GM23338 (cell line): ENCODE results near the gene GCN1. TPM values are rescaled to one million over a fixed set of nuclear protein-coding genes. Genes with fewer than 3 reads are reported as not detected.

ENCODE experiments used
- ATAC-seq: fragments of 200-7000 bp; cut with Tn5 transposase; 3 replicates; pipeline ENCODE4 v1.9.1; 2020
- DNase-seq: peaks from one replicate; pipeline ENCODE4 v3.0.0-alpha.2; 2015; ENCODE audit warnings: low spot score
- H2AFZ ChIP-seq: fragments of 200-600 bp; sonication (generic); 2 replicates; pipeline ENCODE4 v1.8.0; 2016; ENCODE audit warnings: antibody characterized with exemption, mild to moderate bottlenecking, moderate library complexity
- H3F3A ChIP-seq: fragments of 200-600 bp; sonication (generic); replicated peaks from 2 replicates; pipeline ENCODE4 v1.8.0; 2017; ENCODE audit warnings: antibody characterized with exemption, mixed run types, low read depth
- H3K27ac ChIP-seq: fragments of 200-600 bp; sonication (generic); 2 replicates; pipeline ENCODE4 v1.6.1; 2016; ENCODE audit warnings: low read depth
- H3K27me3 ChIP-seq: fragments of 200-600 bp; sonication (generic); 2 replicates; pipeline ENCODE4 v1.8.0; 2016; ENCODE audit warnings: mild to moderate bottlenecking, mixed run types, moderate library complexity; ENCODE audit not compliant: insufficient read depth
- H3K36me3 ChIP-seq: fragments of 200-600 bp; sonication (generic); 2 replicates; pipeline ENCODE4 v1.8.0; 2016; ENCODE audit warnings: mild to moderate bottlenecking; ENCODE audit not compliant: insufficient read depth
- H3K4me1 ChIP-seq: fragments of 200-600 bp; sonication (generic); 2 replicates; pipeline ENCODE4 v1.8.0; 2016; ENCODE audit warnings: mild to moderate bottlenecking, moderate library complexity; ENCODE audit not compliant: insufficient read depth
- H3K4me2 ChIP-seq: fragments of 200-600 bp; sonication (generic); 2 replicates; pipeline ENCODE4 v1.7.1; 2017; ENCODE audit warnings: mixed run types
- H3K4me3 ChIP-seq: fragments of 200-600 bp; sonication (generic); 2 replicates; pipeline ENCODE4 v1.6.1; 2016; ENCODE audit warnings: mixed run types
- H3K79me2 ChIP-seq: fragments of 200-600 bp; sonication (generic); replicated peaks from 2 replicates; pipeline ENCODE4 v1.8.0; 2017; ENCODE audit warnings: mild to moderate bottlenecking; ENCODE audit not compliant: insufficient read depth
- H3K9me2 ChIP-seq: fragments of 200-600 bp; sonication (generic); 2 replicates; pipeline ENCODE4 v1.8.0; 2017; ENCODE audit not compliant: insufficient read depth
- H4K20me1 ChIP-seq: fragments of 200-600 bp; sonication (generic); replicated peaks from 2 replicates; pipeline ENCODE4 v1.8.0; 2017; ENCODE audit warnings: mild to moderate bottlenecking; ENCODE audit not compliant: insufficient read depth
- H3K27ac Mint-ChIP-seq: 2 replicates; pipeline ENCODE4 v1.8.0; 2020; ENCODE audit warnings: inconsistent platforms, mild to moderate bottlenecking, moderate library complexity, mixed read lengths
- H3K27me3 Mint-ChIP-seq: 3 replicates; pipeline ENCODE4 v1.8.0; 2022; ENCODE audit warnings: low read depth, mild to moderate bottlenecking, moderate library complexity, mixed read lengths, inconsistent platforms; ENCODE audit not compliant: insufficient read depth, poor library complexity
- H3K36me3 Mint-ChIP-seq: 3 replicates; pipeline ENCODE4 v1.8.0; 2021; ENCODE audit warnings: low read depth, mild to moderate bottlenecking, inconsistent platforms, moderate library complexity, mixed read lengths
- H3K4me1 Mint-ChIP-seq: 3 replicates; pipeline ENCODE4 v1.8.0; 2020; ENCODE audit warnings: mild to moderate bottlenecking, inconsistent platforms, mixed read lengths
- H3K4me3 Mint-ChIP-seq: 3 replicates; pipeline ENCODE4 v1.8.0; 2021; ENCODE audit warnings: moderate library complexity, mild to moderate bottlenecking, inconsistent platforms, mixed read lengths
- H3K9me3 Mint-ChIP-seq: 3 replicates; pipeline ENCODE4 v1.8.0; 2020; ENCODE audit warnings: moderate library complexity, mild to moderate bottlenecking, inconsistent platforms, mixed read lengths
- CREB1 ChIP-seq: fragments of 250-450 bp; sonication (Bioruptor Pico); IDR thresholded peaks from 2 replicates; pipeline ENCODE4 v1.5.0; 2020; ENCODE audit warnings: low read depth, mild to moderate bottlenecking, moderate library complexity
- EZH2 ChIP-seq: fragments of 200-600 bp; sonication (generic); IDR thresholded peaks from one replicate; pipeline ENCODE4 v1.8.0; 2017; ENCODE audit warnings: antibody characterized with exemption, mild to moderate bottlenecking, low read depth; ENCODE audit not compliant: unreplicated experiment
- EZH2phosphoT487 ChIP-seq: fragments of 200-600 bp; sonication (generic); IDR thresholded peaks from one replicate; pipeline ENCODE4 v1.8.1; 2018; ENCODE audit warnings: antibody characterized with exemption; ENCODE audit not compliant: unreplicated experiment
- POLR2AphosphoS5 ChIP-seq: IDR thresholded peaks from 2 replicates; pipeline ENCODE4 v1.6.1; 2016; ENCODE audit warnings: antibody characterized with exemption, low read depth
- REST ChIP-seq: IDR thresholded peaks from one replicate; pipeline ENCODE4 v1.6.1; 2018; ENCODE audit warnings: antibody characterized with exemption; ENCODE audit not compliant: unreplicated experiment
- STAT1 ChIP-seq: IDR thresholded peaks from one replicate; pipeline ENCODE4 v1.6.1; 2016; ENCODE audit warnings: antibody characterized with exemption; ENCODE audit not compliant: unreplicated experiment
- ZNF114 ChIP-seq: fragments of 250-450 bp; sonication (Bioruptor Pico); IDR thresholded peaks from 2 replicates; pipeline ENCODE4 v1.5.0; 2020; ENCODE audit warnings: mild to moderate bottlenecking, moderate library complexity
- polyA plus RNA-seq: library from polyadenylated mRNA; unstranded; fragments of >200 nt; fragmentation: Nextera tagmentation; extraction: Ambion mirVana; gene quantifications from 2 replicates; pipeline ENCODE4 v1.2.1, GENCODE V29; 2016
- total RNA-seq: library from RNA; depleted of rRNA; stranded (reverse); fragments of >200 nt; shearing (Covaris generic); gene quantifications from 2 replicates; pipeline ENCODE4 v1.2.3, GENCODE V29; 2014
- TF ChIP-seq, protein P1 (sequence below): IDR thresholded peaks from 2 replicates; pipeline ENCODE4 v1.6.1; 2016; ENCODE audit warnings: antibody characterized with exemption

The GCN1 gene
- total and polyA plus RNA-seq, 2 experiments from 2014 or later: 18.0 to 177 TPM

- TF ChIP-seq, protein P1, sequence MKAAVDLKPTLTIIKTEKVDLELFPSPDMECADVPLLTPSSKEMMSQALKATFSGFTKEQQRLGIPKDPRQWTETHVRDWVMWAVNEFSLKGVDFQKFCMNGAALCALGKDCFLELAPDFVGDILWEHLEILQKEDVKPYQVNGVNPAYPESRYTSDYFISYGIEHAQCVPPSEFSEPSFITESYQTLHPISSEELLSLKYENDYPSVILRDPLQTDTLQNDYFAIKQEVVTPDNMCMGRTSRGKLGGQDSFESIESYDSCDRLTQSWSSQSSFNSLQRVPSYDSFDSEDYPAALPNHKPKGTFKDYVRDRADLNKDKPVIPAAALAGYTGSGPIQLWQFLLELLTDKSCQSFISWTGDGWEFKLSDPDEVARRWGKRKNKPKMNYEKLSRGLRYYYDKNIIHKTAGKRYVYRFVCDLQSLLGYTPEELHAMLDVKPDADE: no peak
Observed at GRCh38 chr12:120155072-120155471, 39.4 kb downstream of the GCN1 start (continued).

DNA sequence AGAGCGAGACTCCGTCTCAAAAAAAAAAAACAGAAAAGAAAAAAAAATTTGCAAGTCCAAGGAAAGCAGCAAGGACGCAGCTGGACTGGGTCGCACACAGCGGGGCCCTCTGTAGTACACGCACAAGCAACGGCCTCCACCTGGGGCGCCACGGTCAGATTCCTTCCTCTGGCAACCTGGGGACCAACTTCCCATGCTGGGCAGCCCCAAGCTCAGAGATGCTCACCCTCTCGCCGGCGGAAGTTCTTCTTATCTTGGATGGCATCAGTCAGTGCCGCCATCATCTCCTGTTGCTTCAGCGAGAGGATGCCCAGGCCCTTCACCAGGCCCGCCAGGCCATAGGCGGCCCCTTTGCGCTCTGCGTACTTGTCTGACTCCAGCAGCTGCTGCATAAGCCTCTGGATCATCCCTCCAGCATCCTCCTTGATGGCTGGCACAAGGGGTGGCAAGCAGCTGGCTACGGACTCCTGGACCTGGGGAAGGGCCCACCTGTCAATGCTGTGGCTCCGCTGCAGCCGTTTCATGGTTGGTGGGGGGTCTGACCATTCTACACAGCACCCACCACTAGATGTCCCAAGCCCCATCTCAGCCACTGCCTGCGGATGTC, 43.5 kb downstream of the GCN1 start:
- H3K9me3 Mint-ChIP-seq: no peaks in the 10 kb centered on the region; the same call in 2 of the 3 replicates
- Histone ChIP-seq H3K27me3 (no peaks in the 10 kb centered on the region), H3K4me2 (no peak overlapping the region), H3K27ac (no peak overlapping the region), H3K4me3 (no peak overlapping the region), H3K9me2 (no peaks in the 10 kb centered on the region), H3K36me3 (peaks cover 76% of the 10 kb centered on the region), H3F3A (0 out of 2 replicates have a peak, but pooled peaks cover 7% of the 10 kb centered on the region), H3K4me1 (no peaks in the 10 kb centered on the region), H4K20me1 (no peaks in the 10 kb centered on the region), H2AFZ (no peak overlapping the region), H3K79me2 (no peaks in the 10 kb centered on the region)
- H3K27ac Mint-ChIP-seq: no peak overlapping the region
- ATAC-seq (peak; percentile 27; the same call in 1 of the 3 replicates), DNase-seq (no peak)
- TF ChIP-seq REST (no peak), CREB1 (CRISPR knock-in tag) (no peak), POLR2AphosphoS5 (no peak), STAT1 (no peak), ZNF114 (CRISPR knock-in tag) (no peak), EZH2 (no peak), EZH2phosphoT487 (no peak)
- TF ChIP-seq, protein P1: no peak
- no peaks in the 10 kb centered on the region for H3K4me1 Mint-ChIP-seq
- no peak overlapping the region for H3K4me3 Mint-ChIP-seq
- peaks cover 90% of the 10 kb centered on the region for H3K36me3 Mint-ChIP-seq
- peaks cover 2% of the 10 kb centered on the region for H3K27me3 Mint-ChIP-seq
